Measurements from ENCODE around the gene CHRM2. TPM values are rescaled to one million over a fixed set of nuclear protein-coding genes. Genes with fewer than 3 reads are reported as not detected.

Gene CHRM2
- polyA plus RNA-seq, 2 of the 4 experiments (the other 2 are of a cell fraction) = not detected

- no peak for TF ChIP-seq USF2 (IDR thresholded peaks at IDR 0.05)
- TF ChIP-seq RFX5 (IDR thresholded peaks at IDR 0.05) = no peak
- no peak for TF ChIP-seq E2F6 (IDR thresholded peaks at IDR 0.05; ENCODE audit: borderline replicate concordance, low read depth)
- TF ChIP-seq EHMT2 (IDR thresholded peaks at IDR 0.05; ENCODE audit: low read depth) = no peak
- no peak for TF ChIP-seq RARB (CRISPR knock-in tag; IDR thresholded peaks at IDR 0.05)
- TF ChIP-seq NPAS2 (CRISPR knock-in tag; IDR thresholded peaks at IDR 0.05; ENCODE audit: borderline replicate concordance) = no peak
- no peak for TF ChIP-seq ZC3H11A (IDR thresholded peaks at IDR 0.05)
- no peak for TF ChIP-seq GATA3 (IDR thresholded peaks at IDR 0.05; ENCODE audit: borderline replicate concordance)
- TF ChIP-seq KDM5A (IDR thresholded peaks at IDR 0.05) = no peak
Observed at GRCh38 chr7:137026176-137026500, 157.7 kb downstream of the CHRM2 start (continued).

- 16% methylated on average over 4 of the region's 4 CpGs for WGBS (ENCODE audit: missing lambda C conversion rate)
Observed at GRCh38 chr7:137032436-137032835, 164.0 kb downstream of the CHRM2 start.

More at GRCh38 chr7:137032436-137032835, 164.0 kb downstream of the CHRM2 start:
- Histone ChIP-seq H3K9me3 (no peaks in the 10 kb centered on the region), H3K4me1 (no peaks in the 10 kb centered on the region), H3K4me3 (no peak overlapping the region), H3K4me2 (no peak overlapping the region), H3K27ac (no peak overlapping the region)
- POLR2A ChIA-PET = no interaction called here
- ATAC-seq (no peak), FAIRE-seq (no peak), DNase-seq (ENCODE audit: low read depth in 1 of 2, low spot score in 1 of 2) (no peak)
- CTCF ChIA-PET = no interaction called here
- TF ChIP-seq MAZ (IDR thresholded peaks at IDR 0.05; ENCODE audit: borderline replicate concordance, low read depth, low read length) (no peak), ATOH8 (CRISPR knock-in tag; IDR thresholded peaks at IDR 0.05; ENCODE audit: low read depth) (no peak), FOXS1 (CRISPR knock-in tag; IDR thresholded peaks at IDR 0.05) (no peak), USF2 (IDR thresholded peaks at IDR 0.05) (no peak), MAFK (IDR thresholded peaks at IDR 0.05; ENCODE audit: partially characterized antibody) (no peak), ZFP36 (IDR thresholded peaks at IDR 0.05; ENCODE audit: borderline replicate concordance, partially characterized antibody) (no peak), ELK1 (IDR thresholded peaks at IDR 0.05; ENCODE audit: low read depth, low read length) (no peak), ZNF302 (CRISPR knock-in tag; IDR thresholded peaks at IDR 0.05) (no peak), PBX3 (IDR thresholded peaks at IDR 0.05) (no peak), HEYL (CRISPR knock-in tag; IDR thresholded peaks at IDR 0.05) (no peak), RARB (CRISPR knock-in tag; IDR thresholded peaks at IDR 0.05) (no peak), SMC3 (IDR thresholded peaks at IDR 0.05) (no peak), TP53 (CRISPR knock-in tag; IDR thresholded peaks at IDR 0.05) (no peak), ESRRA (IDR thresholded peaks at IDR 0.05; ENCODE audit: borderline replicate concordance, low read length) (no peak), NPAS2 (CRISPR knock-in tag; IDR thresholded peaks at IDR 0.05; ENCODE audit: borderline replicate concordance) (no peak)

Measured in A549 (cell line).